ENCODE data around the gene MISP3.
A peak's percentile ranks its signal among the peaks of the same experiment; 100 is the strongest.

DNA sequence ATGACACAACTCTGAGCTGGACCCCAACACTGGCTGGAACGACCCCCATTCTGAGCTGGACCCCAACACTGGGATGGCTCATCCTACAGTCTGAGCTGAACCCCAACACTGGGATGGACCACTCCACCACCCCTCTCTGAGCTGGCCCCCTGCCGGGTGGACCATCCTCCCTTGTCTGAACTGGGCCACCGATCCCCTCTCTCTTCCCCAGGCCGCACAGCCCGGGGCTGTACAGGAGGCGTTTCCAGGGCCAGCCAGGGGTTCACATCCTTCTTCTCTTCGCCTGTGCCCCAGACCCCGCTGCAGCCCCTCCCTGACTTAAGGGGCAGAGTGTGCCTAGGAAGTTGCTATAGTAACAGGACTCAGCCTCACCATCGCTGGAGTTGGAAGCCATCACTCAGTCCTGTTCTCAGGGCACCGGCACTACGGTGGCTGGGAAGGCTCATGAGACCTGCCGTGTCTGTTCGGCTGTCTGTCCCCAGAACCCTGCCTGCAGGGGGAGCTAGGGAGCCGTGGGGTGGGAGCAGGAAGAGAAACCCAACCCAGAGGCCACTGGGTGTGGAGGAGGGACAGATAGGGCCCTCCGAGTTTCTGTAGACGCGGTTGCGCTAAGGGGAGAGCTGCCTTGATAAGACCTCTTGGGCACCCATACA, 41.3 kb downstream of the MISP3 start:
- TF ChIP-seq, protein P1, sequence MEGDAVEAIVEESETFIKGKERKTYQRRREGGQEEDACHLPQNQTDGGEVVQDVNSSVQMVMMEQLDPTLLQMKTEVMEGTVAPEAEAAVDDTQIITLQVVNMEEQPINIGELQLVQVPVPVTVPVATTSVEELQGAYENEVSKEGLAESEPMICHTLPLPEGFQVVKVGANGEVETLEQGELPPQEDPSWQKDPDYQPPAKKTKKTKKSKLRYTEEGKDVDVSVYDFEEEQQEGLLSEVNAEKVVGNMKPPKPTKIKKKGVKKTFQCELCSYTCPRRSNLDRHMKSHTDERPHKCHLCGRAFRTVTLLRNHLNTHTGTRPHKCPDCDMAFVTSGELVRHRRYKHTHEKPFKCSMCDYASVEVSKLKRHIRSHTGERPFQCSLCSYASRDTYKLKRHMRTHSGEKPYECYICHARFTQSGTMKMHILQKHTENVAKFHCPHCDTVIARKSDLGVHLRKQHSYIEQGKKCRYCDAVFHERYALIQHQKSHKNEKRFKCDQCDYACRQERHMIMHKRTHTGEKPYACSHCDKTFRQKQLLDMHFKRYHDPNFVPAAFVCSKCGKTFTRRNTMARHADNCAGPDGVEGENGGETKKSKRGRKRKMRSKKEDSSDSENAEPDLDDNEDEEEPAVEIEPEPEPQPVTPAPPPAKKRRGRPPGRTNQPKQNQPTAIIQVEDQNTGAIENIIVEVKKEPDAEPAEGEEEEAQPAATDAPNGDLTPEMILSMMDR (IDR thresholded peaks at IDR 0.05; ENCODE audit: insufficient read depth, low read length, poor library complexity, severe bottlenecking), result peak; percentile 36
- TF ChIP-seq EZH2phosphoT487 (conservative IDR thresholded peaks at IDR 0.05; ENCODE audit: low read length), result no peak
